Thyroid gland (tissue), 4 donors: ENCODE data around the gene GCK. TPM values are rescaled to one million over a fixed set of nuclear protein-coding genes. Genes with fewer than 3 reads are reported as not detected.

Source experiments
- DNase-seq, 2 donors: peaks; one replicate each; pipeline ENCODE4 v3.0.0-alpha.2; 2019
- H3K27ac ChIP-seq, 3 donors: fragments of 200-600 bp; sonication (generic); 1 replicate in 2 of 3; 2 replicates in 1 of 3; pipeline ENCODE4 v1.5.1; 2016 to 2019; ENCODE audit warnings: mild to moderate bottlenecking in 1 of 3, moderate library complexity in 1 of 3
- H3K27me3 ChIP-seq: fragments of 200-600 bp; sonication (generic); one replicate; pipeline ENCODE4 v1.5.1; 2019
- H3K36me3 ChIP-seq, 2 donors: fragments of 200-600 bp; sonication (generic); one replicate each; pipeline ENCODE4 v1.5.1; 2016 to 2019
- H3K4me1 ChIP-seq, 2 donors: fragments of 200-600 bp; sonication (generic); one replicate each; pipeline ENCODE4 v1.5.1; 2017 to 2019
- H3K4me3 ChIP-seq, 3 donors: fragments of 200-600 bp; sonication (generic); replicated peaks in 1 of 3; 1 replicate in 2 of 3; 2 replicates in 1 of 3; pipeline ENCODE4 v1.5.1; 2016; ENCODE audit warnings: mild to moderate bottlenecking in 1 of 3
- H3K9me3 ChIP-seq: fragments of 200-600 bp; sonication (generic); one replicate; pipeline ENCODE4 v1.5.1; 2017
- CTCF ChIP-seq, 6 experiments: fragments of 200-600 bp in 3 of 6; fragments of 450-650 bp in 3 of 6; sonication (generic) in 3 of 6; IDR thresholded peaks; one replicate each; pipeline ENCODE4 v1.5.1; 2016 to 2019; ENCODE audit warnings: antibody characterized with exemption in 6 of 6, mild to moderate bottlenecking in 2 of 6, inconsistent platforms in 1 of 6, moderate library complexity in 1 of 6
- POLR2A ChIP-seq, 2 donors: fragments of 450-650 bp; IDR thresholded peaks; one replicate each; pipeline ENCODE4 v1.6.1; 2017; ENCODE audit warnings: antibody characterized with exemption in 2 of 2, mild to moderate bottlenecking in 2 of 2, moderate library complexity in 1 of 2
- WGBS, 2 donors: methylation state at CpG; one replicate each; pipeline ENCODE4 v1.1.5; 2017; 5-methylcytosine and 5-hydroxymethylcytosine counted together
- intact Hi-C: fragments of 100-400 bp; cut with DNase I; formaldehyde crosslinking; loops from one replicate; pipeline ENCODE4 v1.15.1; 2023
- total RNA-seq, 4 donors: library from RNA; depleted of rRNA; stranded (reverse); fragments of >200 nt; gene quantifications; one replicate each; pipeline ENCODE4 v1.2.3, GENCODE V29; 2016

Gene GCK
- total RNA-seq, 4 donors from 2014 or later: 0.22 to 0.73 TPM; not detected in 2

- DNase-seq: peak; percentile 77 to 80
These were observed 54.2 kb downstream of the GCK start for GRCh38 chr7:44134943-44135628.

GRCh38 chr7:44133295-44133694 lies 55.9 kb downstream of the GCK start:
- DNase-seq: no peak
- 72 to 82% methylated on average over 3 of the region's 3 CpGs for WGBS, 2 donors
- no peak overlapping the region for H3K27ac ChIP-seq
- no peaks in the 10 kb centered on the region for H3K9me3 ChIP-seq
- TF ChIP-seq CTCF (IDR thresholded peaks at IDR 0.05): no peak
- no peak for TF ChIP-seq POLR2A (IDR thresholded peaks at IDR 0.05)
- H3K27me3 ChIP-seq: no peaks in the 10 kb centered on the region
- no peaks in the 10 kb centered on the region for H3K36me3 ChIP-seq
- H3K4me1 ChIP-seq: peaks cover 8 to 9% of the 10 kb centered on the region in 2 donors
- H3K4me3 ChIP-seq: no peak overlapping the region
- intact Hi-C loops: no loop called here

More at GRCh38 chr7:44134943-44135628, 54.2 kb downstream of the GCK start:
- Histone ChIP-seq H3K27ac (peak overlapping the region in 2 of 3 donors; percentile 49 to 52), H3K36me3 (no peaks in the 10 kb centered on the region), H3K4me3 (no peak overlapping the region), H3K27me3 (no peaks in the 10 kb centered on the region), H3K4me1 (peaks cover 8 to 9% of the 10 kb centered on the region in 2 donors), H3K9me3 (no peaks in the 10 kb centered on the region)
- WGBS, 2 donors: 62 to 68% methylated on average over 4 of the region's 4 CpGs
- intact Hi-C loops: no loop called here
- TF ChIP-seq CTCF (IDR thresholded peaks at IDR 0.05) (no peak), POLR2A (IDR thresholded peaks at IDR 0.05) (no peak)

GRCh38 chr7:44132039-44132438 lies 57.2 kb downstream of the GCK start:
- Histone ChIP-seq H3K27me3 (no peaks in the 10 kb centered on the region), H3K9me3 (no peaks in the 10 kb centered on the region), H3K4me3 (no peak overlapping the region), H3K27ac (no peak overlapping the region), H3K4me1 (peaks cover 8 to 9% of the 10 kb centered on the region in 2 donors), H3K36me3 (no peaks in the 10 kb centered on the region)
- no peak for TF ChIP-seq POLR2A (IDR thresholded peaks at IDR 0.05)
- TF ChIP-seq CTCF (IDR thresholded peaks at IDR 0.05): no peak
- DNase-seq: no peak
- WGBS, 2 donors: 76 to 91% methylated on average over 2 of the region's 2 CpGs
- intact Hi-C loops: no loop called here

GRCh38 chr7:44131173-44132029 lies 57.8 kb downstream of the GCK start:
- intact Hi-C loops: no loop called here
- TF ChIP-seq CTCF (IDR thresholded peaks at IDR 0.05) (no peak), POLR2A (IDR thresholded peaks at IDR 0.05) (no peak)
- H3K36me3 ChIP-seq: no peaks in the 10 kb centered on the region
- H3K4me3 ChIP-seq: no peak overlapping the region
- H3K4me1 ChIP-seq: peaks cover 8 to 9% of the 10 kb centered on the region in 2 donors
- 82 to 88% methylated on average over 11 of the region's 12 CpGs for WGBS, 2 donors
- DNase-seq: no peak
- H3K27me3 ChIP-seq: no peaks in the 10 kb centered on the region
- H3K27ac ChIP-seq: no peak overlapping the region
- no peaks in the 10 kb centered on the region for H3K9me3 ChIP-seq
